ENCODE results near the gene EIF5.

- TF ChIP-seq CTCF (conservative IDR thresholded peaks at IDR 0.05; ENCODE audit: low read length) (no peak), EZH2phosphoT487 (IDR thresholded peaks at IDR 0.05; ENCODE audit: borderline replicate concordance, low read depth, low read length) (no peak)
Observed at GRCh38 chr14:103354141-103354540, 20.1 kb downstream of the EIF5 start.

Measured in OCI-LY7 (cell line).